ENCODE measurements around the gene LMCD1. TPM values are rescaled to one million over a fixed set of nuclear protein-coding genes. Genes with fewer than 3 reads are reported as not detected.

The LMCD1 gene
- polyA plus RNA-seq, 3 donors: 0.09 to 0.51 TPM; not detected in 1

DNA sequence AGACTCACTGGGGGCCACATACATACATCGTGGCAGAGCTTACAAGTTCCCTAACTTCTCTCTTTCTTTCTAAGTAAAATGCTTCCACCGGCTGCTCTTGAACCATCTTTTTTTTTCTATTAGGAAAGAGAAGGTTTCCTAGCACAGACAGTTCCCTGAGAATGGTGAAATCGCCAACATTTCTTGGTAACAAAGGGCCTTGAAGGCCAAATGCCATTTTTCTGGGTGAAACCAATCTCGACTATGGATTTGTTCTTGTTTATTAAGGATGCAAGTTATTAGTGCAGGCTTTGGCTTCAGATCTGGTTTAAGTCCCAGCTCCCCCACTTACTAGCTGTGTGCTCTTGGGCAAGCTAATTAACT, 3.0 kb downstream of the LMCD1 start:
- Histone ChIP-seq H3K4me1 (ENCODE audit: control insufficient read depth in 1 of 2, insufficient read depth in 2 of 2, low read length in 2 of 2) (peaks cover 8 to 10% of the 10 kb centered on the region in 2 donors), H3K27ac (ENCODE audit: low read depth in 1 of 2, low read length in 2 of 2) (no peak overlapping the region), H3K9ac (ENCODE audit: insufficient read depth, low read length, poor library complexity, severe bottlenecking) (no peak overlapping the region), H3K36me3 (replicated peaks in 1 of 2; ENCODE audit: control insufficient read depth in 1 of 2, insufficient read depth in 2 of 2, low read length in 2 of 2) (no peaks in the 10 kb centered on the region), H3K4me3 (replicated peaks in 1 of 3; ENCODE audit: low read depth in 2 of 3, low read length in 3 of 3) (no peak overlapping the region), H3K4me2 (replicated peaks; ENCODE audit: extremely low read depth, low read length, poor library complexity, severe bottlenecking) (no peak overlapping the region), H3K79me2 (ENCODE audit: insufficient read depth, low read length) (no peaks in the 10 kb centered on the region), H3K27me3 (ENCODE audit: control insufficient read depth in 2 of 2, insufficient read depth in 2 of 2, low read length in 2 of 2) (peaks cover 0 to 5% of the 10 kb centered on the region in 2 donors), H4K20me1 (ENCODE audit: insufficient read depth, low read length) (no peaks in the 10 kb centered on the region), H2AFZ (ENCODE audit: insufficient read depth, low read depth, low read length, poor library complexity, severe bottlenecking) (no peak overlapping the region), H3K9me3 (replicated peaks in 1 of 2; ENCODE audit: control insufficient read depth in 1 of 2, insufficient read depth in 1 of 2, low read length in 2 of 2) (peaks cover 0 to 5% of the 10 kb centered on the region in 2 donors)
- Mint-ChIP-seq H3K9me3 (peaks cover 0 to 1% (median 0%) of the 10 kb centered on the region in 7 donors), H3K27me3 (ENCODE audit: low read depth in 3 of 3) (peaks cover 6 to 21% (median 18%) of the 10 kb centered on the region in 3 donors), H3K36me3 (no peaks in the 10 kb centered on the region), H3K27ac (no peak overlapping the region), H3K4me1 (peaks cover 10% of the 10 kb centered on the region), H3K4me3 (no peak overlapping the region)
- intact Hi-C loops (cut with micrococcal nuclease): no loop called here
- 100% methylated on average over 1 of the region's 4 CpGs for WGBS (ENCODE audit: insufficient coverage)
- no peak for DNase-seq
- TF ChIP-seq, protein P1, sequence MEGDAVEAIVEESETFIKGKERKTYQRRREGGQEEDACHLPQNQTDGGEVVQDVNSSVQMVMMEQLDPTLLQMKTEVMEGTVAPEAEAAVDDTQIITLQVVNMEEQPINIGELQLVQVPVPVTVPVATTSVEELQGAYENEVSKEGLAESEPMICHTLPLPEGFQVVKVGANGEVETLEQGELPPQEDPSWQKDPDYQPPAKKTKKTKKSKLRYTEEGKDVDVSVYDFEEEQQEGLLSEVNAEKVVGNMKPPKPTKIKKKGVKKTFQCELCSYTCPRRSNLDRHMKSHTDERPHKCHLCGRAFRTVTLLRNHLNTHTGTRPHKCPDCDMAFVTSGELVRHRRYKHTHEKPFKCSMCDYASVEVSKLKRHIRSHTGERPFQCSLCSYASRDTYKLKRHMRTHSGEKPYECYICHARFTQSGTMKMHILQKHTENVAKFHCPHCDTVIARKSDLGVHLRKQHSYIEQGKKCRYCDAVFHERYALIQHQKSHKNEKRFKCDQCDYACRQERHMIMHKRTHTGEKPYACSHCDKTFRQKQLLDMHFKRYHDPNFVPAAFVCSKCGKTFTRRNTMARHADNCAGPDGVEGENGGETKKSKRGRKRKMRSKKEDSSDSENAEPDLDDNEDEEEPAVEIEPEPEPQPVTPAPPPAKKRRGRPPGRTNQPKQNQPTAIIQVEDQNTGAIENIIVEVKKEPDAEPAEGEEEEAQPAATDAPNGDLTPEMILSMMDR (IDR thresholded peaks at IDR 0.05): no peak

DNA sequence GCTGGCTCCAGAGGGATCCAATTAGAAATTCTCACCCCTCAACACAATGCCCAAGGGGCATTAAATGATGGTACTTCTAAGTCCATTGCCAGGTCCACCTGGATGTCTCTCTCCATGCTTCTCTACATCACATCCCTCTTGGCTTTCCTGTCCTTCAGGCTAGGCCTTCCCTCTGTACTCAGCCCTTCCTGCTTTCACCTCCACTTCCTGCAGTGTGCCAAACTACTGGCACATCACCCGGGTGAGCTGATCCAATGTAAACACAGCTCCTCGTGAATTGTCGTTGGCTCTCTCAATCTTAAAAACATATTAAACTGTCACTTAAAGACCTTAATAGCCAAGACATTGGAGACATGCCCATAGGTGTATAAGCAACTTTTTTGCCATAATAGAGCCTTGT, 4.0 kb downstream of the LMCD1 start:
- Mint-ChIP-seq H3K27ac (no peak overlapping the region), H3K4me3 (no peak overlapping the region), H3K4me1 (peaks cover 10% of the 10 kb centered on the region), H3K27me3 (ENCODE audit: low read depth in 3 of 3) (peaks cover 6 to 14% (median 13%) of the 10 kb centered on the region in 3 donors), H3K9me3 (peaks cover 0 to 1% (median 0%) of the 10 kb centered on the region in 7 donors), H3K36me3 (no peaks in the 10 kb centered on the region)
- peaks cover 8 to 10% of the 10 kb centered on the region in 2 donors for H3K4me1 ChIP-seq (ENCODE audit: control insufficient read depth in 1 of 2, insufficient read depth in 2 of 2, low read length in 2 of 2)
- H3K27ac ChIP-seq (ENCODE audit: low read depth in 1 of 2, low read length in 2 of 2): no peak overlapping the region
- no peak overlapping the region for H3K9ac ChIP-seq (ENCODE audit: insufficient read depth, low read length, poor library complexity, severe bottlenecking)
- H3K4me3 ChIP-seq (replicated peaks in 1 of 3; ENCODE audit: low read depth in 2 of 3, low read length in 3 of 3): no peak overlapping the region
- H3K36me3 ChIP-seq (replicated peaks in 1 of 2; ENCODE audit: control insufficient read depth in 1 of 2, insufficient read depth in 2 of 2, low read length in 2 of 2): no peaks in the 10 kb centered on the region
- H3K4me2 ChIP-seq (replicated peaks; ENCODE audit: extremely low read depth, low read length, poor library complexity, severe bottlenecking): no peak overlapping the region
- H3K9me3 ChIP-seq (replicated peaks in 1 of 2; ENCODE audit: control insufficient read depth in 1 of 2, insufficient read depth in 1 of 2, low read length in 2 of 2): no peaks in the 10 kb centered on the region
- TF ChIP-seq, protein P1 (IDR thresholded peaks at IDR 0.05): no peak
- no peak overlapping the region for H2AFZ ChIP-seq (ENCODE audit: insufficient read depth, low read depth, low read length, poor library complexity, severe bottlenecking)
- no peak for DNase-seq
- 50% methylated on average over 3 of the region's 3 CpGs for WGBS (ENCODE audit: insufficient coverage)
- peaks cover 0 to 5% of the 10 kb centered on the region in 2 donors for H3K27me3 ChIP-seq (ENCODE audit: control insufficient read depth in 2 of 2, insufficient read depth in 2 of 2, low read length in 2 of 2)
- intact Hi-C loops (cut with micrococcal nuclease): no loop called here
- no peaks in the 10 kb centered on the region for H3K79me2 ChIP-seq (ENCODE audit: insufficient read depth, low read length)
- no peaks in the 10 kb centered on the region for H4K20me1 ChIP-seq (ENCODE audit: insufficient read depth, low read length)

All from CD14-positive monocyte (primary cell).